ENCODE data around the gene ILRUN. TPM values are rescaled to one million over a fixed set of nuclear protein-coding genes. Genes with fewer than 3 reads are reported as not detected.

ILRUN gene
- total and polyA plus RNA-seq, 9 of the 15 experiments (the other 6 are each of a cell fraction or from before 2014, with no cell fraction given) = 24.9 to 78.9 (median 53.4) TPM

GRCh38 chr6:34696739-34697543 is at the start of gene ILRUN (continued):
- TF ChIP-seq FOXK2 (conservative IDR thresholded peaks at IDR 0.05 in 1 of 2, IDR thresholded peaks at IDR 0.05 in 1 of 2; ENCODE audit: low read depth in 2 of 2) = 0 out of 4 replicates have a peak, but pooled peaks of 1 of the 2 experiments have one; percentile 36
- 0 out of 2 replicates have a peak, but pooled peaks have one; percentile 30 for TF ChIP-seq FOXM1 (IDR thresholded peaks at IDR 0.05; ENCODE audit: low read depth)
- TF ChIP-seq FOXM1 (CRISPR knock-in tag; IDR thresholded peaks at IDR 0.05; ENCODE audit: low read depth) = no peak
- TF ChIP-seq VEZF1 (CRISPR knock-in tag; IDR thresholded peaks at IDR 0.05) = peak; percentile 99
- no peak for TF ChIP-seq ZBTB49 (CRISPR knock-in tag; IDR thresholded peaks at IDR 0.05; ENCODE audit: borderline replicate concordance)
- TF ChIP-seq SMARCC2 (IDR thresholded peaks at IDR 0.05; ENCODE audit: low read depth) = peak; percentile 33; the same call in 1 of the 2 replicates
- TF ChIP-seq GATA2 (CRISPR knock-in tag; IDR thresholded peaks at IDR 0.05) = no peak
- 0 out of 2 replicates have a peak, but pooled peaks have one; percentile 42 for TF ChIP-seq ZKSCAN1 (IDR thresholded peaks at IDR 0.05; ENCODE audit: low read depth, low read length)
- TF ChIP-seq MBD2 (IDR thresholded peaks at IDR 0.05; ENCODE audit: borderline replicate concordance, low read depth) = peak; percentile 67
- TF ChIP-seq SPI1 (IDR thresholded peaks at IDR 0.05; ENCODE audit: borderline replicate concordance, low read depth, low read length) = peak; percentile 56; the same call in 1 of the 2 replicates
- TF ChIP-seq ZSCAN29 (IDR thresholded peaks at IDR 0.05) = no peak
- no peak for TF ChIP-seq ZNF780A (CRISPR knock-in tag; IDR thresholded peaks at IDR 0.05)
- 0 out of 2 replicates have a peak, but pooled peaks have one; percentile 57 for TF ChIP-seq ZBTB40 (IDR thresholded peaks at IDR 0.05)
- TF ChIP-seq ZBTB40 (CRISPR knock-in tag; IDR thresholded peaks at IDR 0.05) = no peak
- TF ChIP-seq TFAM (CRISPR knock-in tag; conservative IDR thresholded peaks at IDR 0.05) = no peak

Measured in K562 (cell line).